Neural cell (in vitro differentiated cells): ENCODE data around the gene FPGS. TPM values are rescaled to one million over a fixed set of nuclear protein-coding genes. Genes with fewer than 3 reads are reported as not detected.

Source experiments
- H2AFZ ChIP-seq: fragments of 200-600, 300-800 bp; sonication (generic), shearing (Covaris generic); 2 replicates; pipeline ENCODE4 v1.6.0; 2014; ENCODE audit warnings: low read depth, mild to moderate bottlenecking, antibody characterized with exemption, low read length, moderate library complexity
- H3F3A ChIP-seq: fragments of 200-600 bp; shearing (Covaris generic); 2 replicates; pipeline ENCODE4 v1.6.1; 2016; ENCODE audit warnings: mild to moderate bottlenecking, moderate library complexity, mixed read lengths, antibody characterized with exemption, low read length; ENCODE audit not compliant: insufficient read depth, poor library complexity, severe bottlenecking
- H3K27ac ChIP-seq: fragments of 200-600, 300-800 bp; sonication (generic), shearing (Covaris generic); 2 replicates; pipeline ENCODE4 v1.5.1; 2014; ENCODE audit warnings: mild to moderate bottlenecking, low read length, moderate library complexity
- H3K27me3 ChIP-seq: fragments of 300-800, 200-600 bp; sonication (generic), shearing (Covaris generic); 2 replicates; pipeline ENCODE4 v1.6.0; 2014; ENCODE audit warnings: mild to moderate bottlenecking, low read depth, low read length, moderate library complexity; ENCODE audit not compliant: insufficient read depth
- H3K36me3 ChIP-seq: fragments of 300-800, 200-600 bp; sonication (generic), shearing (Covaris generic); 2 replicates; pipeline ENCODE4 v1.5.1; 2014; ENCODE audit warnings: mild to moderate bottlenecking, antibody characterized with exemption, low read length, moderate library complexity; ENCODE audit not compliant: insufficient read depth
- H3K4me2 ChIP-seq: fragments of 300-800, 200-600 bp; sonication (generic), shearing (Covaris generic); 2 replicates; pipeline ENCODE4 v1.6.0; 2014; ENCODE audit warnings: mild to moderate bottlenecking, low read length
- H3K4me3 ChIP-seq: fragments of 300-800, 200-600 bp; sonication (generic), shearing (Covaris generic); 2 replicates; pipeline ENCODE4 v1.5.1; 2014; ENCODE audit warnings: mild to moderate bottlenecking, low read length, moderate library complexity
- H3K79me2 ChIP-seq: fragments of 200-600 bp; shearing (Covaris generic); replicated peaks from 2 replicates; pipeline ENCODE4 v1.6.0; 2014; ENCODE audit warnings: mild to moderate bottlenecking, low read length, moderate library complexity; ENCODE audit not compliant: insufficient read depth
- H3K9ac ChIP-seq: fragments of 300-800, 200-600 bp; sonication (generic), shearing (Covaris generic); 2 replicates; pipeline ENCODE4 v1.6.1; 2016; ENCODE audit warnings: mild to moderate bottlenecking, low read length, mixed read lengths
- H3K9me2 ChIP-seq: fragments of 200-600 bp; shearing (Covaris generic); 2 replicates; pipeline ENCODE4 v1.6.1; 2016; ENCODE audit warnings: mild to moderate bottlenecking, low read length, mixed read lengths; ENCODE audit not compliant: insufficient read depth
- H3K9me3 ChIP-seq: fragments of 200-600, 300-800 bp; sonication (generic), shearing (Covaris generic); 2 replicates; pipeline ENCODE4 v1.6.1; 2016; ENCODE audit warnings: mild to moderate bottlenecking, mixed run types, low read length, moderate library complexity, mixed read lengths
- H4K20me1 ChIP-seq: fragments of 200-600 bp; shearing (Covaris generic); 2 replicates; pipeline ENCODE4 v1.6.1; 2016; ENCODE audit warnings: mild to moderate bottlenecking, mixed run types; ENCODE audit not compliant: insufficient read depth
- EP300 ChIP-seq: fragments of 450-650 bp; conservative IDR thresholded peaks from 2 replicates; pipeline ENCODE4 v1.6.1; 2014; ENCODE audit warnings: antibody characterized with exemption, mild to moderate bottlenecking, moderate library complexity; ENCODE audit not compliant: poor library complexity, severe bottlenecking
- EZH2 ChIP-seq: fragments of 200-600, 300-800 bp; shearing (Covaris generic), sonication (generic); IDR thresholded peaks from 2 replicates; pipeline ENCODE4 v1.6.1; 2014; ENCODE audit warnings: antibody characterized with exemption, low read length, borderline replicate concordance, mild to moderate bottlenecking; ENCODE audit not compliant: insufficient read depth, poor library complexity, severe bottlenecking
- MXI1 ChIP-seq: fragments of 450-650 bp; conservative IDR thresholded peaks from 2 replicates; pipeline ENCODE4 v1.6.1; 2014; ENCODE audit warnings: antibody characterized with exemption, mild to moderate bottlenecking; ENCODE audit not compliant: poor library complexity, severe bottlenecking
- POLR2AphosphoS5 ChIP-seq: IDR thresholded peaks from 2 replicates; pipeline ENCODE4 v1.6.1; 2012
- RAD21 ChIP-seq: fragments of 450-650 bp; conservative IDR thresholded peaks from 2 replicates; pipeline ENCODE4 v1.6.1; 2014; ENCODE audit warnings: antibody characterized with exemption, mild to moderate bottlenecking, moderate library complexity
- SMC3 ChIP-seq: fragments of 450-650 bp; conservative IDR thresholded peaks from 2 replicates; pipeline ENCODE4 v1.6.1; 2014; ENCODE audit warnings: antibody characterized with exemption, mild to moderate bottlenecking, moderate library complexity; ENCODE audit not compliant: poor library complexity
- TAF1 ChIP-seq: IDR thresholded peaks from 2 replicates; pipeline ENCODE4 v1.6.1; 2012; ENCODE audit warnings: low read depth
- polyA plus RNA-seq: library from polyadenylated mRNA; depleted of rRNA; stranded (reverse); fragments of >200 nt; gene quantifications from 2 replicates; pipeline ENCODE4 v1.2.3, GENCODE V29; 2014
- TF ChIP-seq, protein P1 (sequence below): fragments of 450-650 bp; IDR thresholded peaks from 2 replicates; pipeline ENCODE4 v1.5.1; 2014; ENCODE audit warnings: antibody characterized with exemption, mild to moderate bottlenecking, moderate library complexity; ENCODE audit not compliant: poor library complexity, severe bottlenecking
- TF ChIP-seq, protein P2 (sequence below): IDR thresholded peaks from 2 replicates; pipeline ENCODE4 v1.6.1; 2012; ENCODE audit warnings: borderline replicate concordance

The FPGS gene
- polyA plus RNA-seq, 1 donor from 2014 or later = 38.4 TPM

DNA sequence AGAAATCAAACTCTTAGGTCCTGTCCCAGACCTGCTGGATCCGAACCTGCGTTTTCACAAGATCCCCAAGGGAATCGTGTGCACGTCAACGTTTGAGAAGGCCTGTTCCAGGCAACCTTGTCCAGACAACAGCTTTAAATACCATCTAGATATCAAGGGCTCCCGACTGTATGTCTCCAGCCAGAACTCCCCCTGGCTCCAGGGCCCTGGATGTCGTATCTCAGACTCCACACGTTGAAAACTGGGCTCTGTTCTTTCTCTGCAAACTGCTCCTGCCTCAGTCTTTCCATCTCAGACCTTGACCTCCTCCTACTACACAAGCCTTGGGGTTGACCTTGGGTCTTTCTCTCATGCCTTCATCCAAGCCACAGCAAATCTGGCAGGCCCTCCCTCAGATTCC is 57.6 kb downstream of the FPGS start:
- TF ChIP-seq RAD21 (no peak), SMC3 (no peak), MXI1 (no peak), EP300 (no peak), POLR2AphosphoS5 (no peak), TAF1 (no peak), EZH2 (no peak)
- TF ChIP-seq, protein P1, sequence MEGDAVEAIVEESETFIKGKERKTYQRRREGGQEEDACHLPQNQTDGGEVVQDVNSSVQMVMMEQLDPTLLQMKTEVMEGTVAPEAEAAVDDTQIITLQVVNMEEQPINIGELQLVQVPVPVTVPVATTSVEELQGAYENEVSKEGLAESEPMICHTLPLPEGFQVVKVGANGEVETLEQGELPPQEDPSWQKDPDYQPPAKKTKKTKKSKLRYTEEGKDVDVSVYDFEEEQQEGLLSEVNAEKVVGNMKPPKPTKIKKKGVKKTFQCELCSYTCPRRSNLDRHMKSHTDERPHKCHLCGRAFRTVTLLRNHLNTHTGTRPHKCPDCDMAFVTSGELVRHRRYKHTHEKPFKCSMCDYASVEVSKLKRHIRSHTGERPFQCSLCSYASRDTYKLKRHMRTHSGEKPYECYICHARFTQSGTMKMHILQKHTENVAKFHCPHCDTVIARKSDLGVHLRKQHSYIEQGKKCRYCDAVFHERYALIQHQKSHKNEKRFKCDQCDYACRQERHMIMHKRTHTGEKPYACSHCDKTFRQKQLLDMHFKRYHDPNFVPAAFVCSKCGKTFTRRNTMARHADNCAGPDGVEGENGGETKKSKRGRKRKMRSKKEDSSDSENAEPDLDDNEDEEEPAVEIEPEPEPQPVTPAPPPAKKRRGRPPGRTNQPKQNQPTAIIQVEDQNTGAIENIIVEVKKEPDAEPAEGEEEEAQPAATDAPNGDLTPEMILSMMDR = no peak
- TF ChIP-seq, protein P2, sequence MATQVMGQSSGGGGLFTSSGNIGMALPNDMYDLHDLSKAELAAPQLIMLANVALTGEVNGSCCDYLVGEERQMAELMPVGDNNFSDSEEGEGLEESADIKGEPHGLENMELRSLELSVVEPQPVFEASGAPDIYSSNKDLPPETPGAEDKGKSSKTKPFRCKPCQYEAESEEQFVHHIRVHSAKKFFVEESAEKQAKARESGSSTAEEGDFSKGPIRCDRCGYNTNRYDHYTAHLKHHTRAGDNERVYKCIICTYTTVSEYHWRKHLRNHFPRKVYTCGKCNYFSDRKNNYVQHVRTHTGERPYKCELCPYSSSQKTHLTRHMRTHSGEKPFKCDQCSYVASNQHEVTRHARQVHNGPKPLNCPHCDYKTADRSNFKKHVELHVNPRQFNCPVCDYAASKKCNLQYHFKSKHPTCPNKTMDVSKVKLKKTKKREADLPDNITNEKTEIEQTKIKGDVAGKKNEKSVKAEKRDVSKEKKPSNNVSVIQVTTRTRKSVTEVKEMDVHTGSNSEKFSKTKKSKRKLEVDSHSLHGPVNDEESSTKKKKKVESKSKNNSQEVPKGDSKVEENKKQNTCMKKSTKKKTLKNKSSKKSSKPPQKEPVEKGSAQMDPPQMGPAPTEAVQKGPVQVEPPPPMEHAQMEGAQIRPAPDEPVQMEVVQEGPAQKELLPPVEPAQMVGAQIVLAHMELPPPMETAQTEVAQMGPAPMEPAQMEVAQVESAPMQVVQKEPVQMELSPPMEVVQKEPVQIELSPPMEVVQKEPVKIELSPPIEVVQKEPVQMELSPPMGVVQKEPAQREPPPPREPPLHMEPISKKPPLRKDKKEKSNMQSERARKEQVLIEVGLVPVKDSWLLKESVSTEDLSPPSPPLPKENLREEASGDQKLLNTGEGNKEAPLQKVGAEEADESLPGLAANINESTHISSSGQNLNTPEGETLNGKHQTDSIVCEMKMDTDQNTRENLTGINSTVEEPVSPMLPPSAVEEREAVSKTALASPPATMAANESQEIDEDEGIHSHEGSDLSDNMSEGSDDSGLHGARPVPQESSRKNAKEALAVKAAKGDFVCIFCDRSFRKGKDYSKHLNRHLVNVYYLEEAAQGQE = no peak
- Histone ChIP-seq H4K20me1 (no peaks in the 10 kb centered on the region), H3F3A (no peaks in the 10 kb centered on the region)

DNA sequence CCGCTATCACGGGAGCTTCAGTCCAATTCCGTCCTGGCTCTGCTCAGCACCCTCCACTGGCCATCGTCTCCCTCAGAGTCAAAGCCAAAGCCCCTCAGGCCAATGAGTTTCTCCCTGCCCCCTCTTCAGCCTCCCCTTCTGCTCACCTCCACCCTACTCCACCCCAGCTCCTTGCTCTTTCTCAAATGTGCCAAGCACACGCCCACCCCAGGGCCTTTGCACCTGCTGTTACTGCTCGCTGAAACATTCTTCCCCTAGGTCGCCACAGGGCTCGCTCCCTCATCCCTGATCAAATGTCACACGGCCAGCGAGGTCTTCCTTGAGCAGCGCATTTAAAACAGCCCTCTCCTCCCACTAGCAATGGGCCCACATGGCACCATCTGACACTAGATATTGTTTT is 58.1 kb downstream of the FPGS start:
- no peaks in the 10 kb centered on the region for H3K36me3 ChIP-seq
- no peaks in the 10 kb centered on the region for H3K79me2 ChIP-seq
- H3K27me3 ChIP-seq = no peaks in the 10 kb centered on the region
- no peaks in the 10 kb centered on the region for H4K20me1 ChIP-seq
- H2AFZ ChIP-seq = no peak overlapping the region
- H3K9me2 ChIP-seq = no peaks in the 10 kb centered on the region
- TF ChIP-seq TAF1 = no peak
- TF ChIP-seq EZH2 = no peak
- no peak for TF ChIP-seq SMC3
- no peak for TF ChIP-seq EP300
- TF ChIP-seq RAD21 = no peak
- TF ChIP-seq, protein P2 = no peak
- TF ChIP-seq, protein P1 = no peak
- TF ChIP-seq POLR2AphosphoS5 = no peak
- TF ChIP-seq MXI1 = no peak
- H3K4me2 ChIP-seq = no peak overlapping the region
- no peak overlapping the region for H3K4me3 ChIP-seq
- H3K9ac ChIP-seq = no peak overlapping the region
- no peak overlapping the region for H3K27ac ChIP-seq
- no peaks in the 10 kb centered on the region for H3F3A ChIP-seq
- no peaks in the 10 kb centered on the region for H3K9me3 ChIP-seq

More for the DNA sequence above, 57.6 kb downstream of the FPGS start:
- H3K27ac ChIP-seq = no peak overlapping the region
- H3K4me3 ChIP-seq = no peak overlapping the region
- no peaks in the 10 kb centered on the region for H3K9me3 ChIP-seq
- no peaks in the 10 kb centered on the region for H3K79me2 ChIP-seq
- H2AFZ ChIP-seq = no peak overlapping the region
- H3K4me2 ChIP-seq = no peak overlapping the region
- no peak overlapping the region for H3K9ac ChIP-seq
- H3K27me3 ChIP-seq = no peaks in the 10 kb centered on the region
- H3K9me2 ChIP-seq = no peaks in the 10 kb centered on the region
- H3K36me3 ChIP-seq = no peaks in the 10 kb centered on the region
